ENCODE results near the gene CTNNA3. TPM values are rescaled to one million over a fixed set of nuclear protein-coding genes. Genes with fewer than 3 reads are reported as not detected.

Gene CTNNA3
- total and polyA plus RNA-seq, 2 donors (not counting 3 experiments of a cell fraction or from before 2014, with no cell fraction given) = not detected

DNA sequence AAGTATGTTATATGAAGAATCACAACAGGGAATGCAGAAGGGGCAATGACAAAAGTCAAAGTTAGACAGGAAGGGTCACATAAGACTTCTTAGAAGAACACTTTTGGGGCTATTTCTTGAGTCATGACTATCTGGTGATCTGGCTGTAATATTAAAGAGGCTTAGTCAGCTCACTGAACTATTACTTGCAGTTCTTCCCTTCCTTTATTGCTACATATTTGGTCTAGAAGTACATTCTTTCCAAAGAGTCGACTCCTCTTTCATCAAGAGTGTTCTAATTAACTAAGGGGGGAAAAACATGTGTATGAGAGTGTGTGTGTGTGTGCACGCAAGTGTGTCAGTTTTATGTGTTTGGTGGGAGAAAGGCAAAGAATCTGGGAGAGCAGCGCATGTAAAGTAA lies 1017.5 kb downstream of the CTNNA3 start:
- no peak for DNase-seq (ENCODE audit: low read depth, low spot score)
- Histone ChIP-seq H3K4me2 (ENCODE audit: insufficient read depth, low read length) (no peak overlapping the region), H3K27ac (ENCODE audit: insufficient read depth, low read depth, low read length) (no peak overlapping the region), H3K4me3 (replicated peaks in 1 of 3; ENCODE audit: insufficient read depth in 1 of 3, low read depth in 1 of 3, low read length in 3 of 3) (no peak overlapping the region), H4K20me1 (replicated peaks; ENCODE audit: control insufficient read depth, extremely low read depth, insufficient read depth, low read length) (no peaks in the 10 kb centered on the region), H3K9me1 (replicated peaks; ENCODE audit: control insufficient read depth, extremely low read depth, insufficient read depth, low read length) (no peaks in the 10 kb centered on the region), H3K36me3 (ENCODE audit: control insufficient read depth in 2 of 2, extremely low read depth in 1 of 2, insufficient read depth in 2 of 2, low read length in 2 of 2) (no peaks in the 10 kb centered on the region), H2AFZ (ENCODE audit: low read depth, low read length) (no peak overlapping the region), H3K4me1 (ENCODE audit: control insufficient read depth, extremely low read depth, insufficient read depth, low read length) (no peaks in the 10 kb centered on the region), H3K79me2 (ENCODE audit: control insufficient read depth, insufficient read depth, low read length) (no peaks in the 10 kb centered on the region), H3K9ac (replicated peaks; ENCODE audit: extremely low read depth, insufficient read depth, low read length) (no peak overlapping the region), H3K27me3 (ENCODE audit: control insufficient read depth in 2 of 2, insufficient read depth in 2 of 2, low read length in 2 of 2) (no peaks in the 10 kb centered on the region), H3K9me3 (replicated peaks; ENCODE audit: control insufficient read depth, insufficient read depth, low read length) (peaks cover 2% of the 10 kb centered on the region)
- ChIA-PET POLR2A (no interaction called here), CTCF (no interaction called here)
- no peak for FAIRE-seq
- no TSS peak for BruUV-seq (replicated peaks)
- intact Hi-C loops (cut with micrococcal nuclease) = no loop called here
- TF ChIP-seq JUN (IDR thresholded peaks at IDR 0.05; ENCODE audit: borderline replicate concordance, insufficient read depth, insufficient read length, low read depth) (no peak), POLR2A (IDR thresholded peaks at IDR 0.05; ENCODE audit: low read depth, low read length) (no peak), CTCF (IDR thresholded peaks at IDR 0.05; ENCODE audit: extremely low read depth in 1 of 2, insufficient read depth in 1 of 2, low read depth in 1 of 2, low read length in 2 of 2) (no peak), GATA2 (IDR thresholded peaks at IDR 0.05; ENCODE audit: insufficient read depth, insufficient read length, low read depth, low read length) (no peak), FOS (IDR thresholded peaks at IDR 0.05; ENCODE audit: borderline replicate concordance, insufficient read depth, low read length) (no peak), MYC (IDR thresholded peaks at IDR 0.05; ENCODE audit: low read depth, low read length) (no peak)
- TF ChIP-seq, protein P1, sequence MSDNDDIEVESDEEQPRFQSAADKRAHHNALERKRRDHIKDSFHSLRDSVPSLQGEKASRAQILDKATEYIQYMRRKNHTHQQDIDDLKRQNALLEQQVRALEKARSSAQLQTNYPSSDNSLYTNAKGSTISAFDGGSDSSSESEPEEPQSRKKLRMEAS (IDR thresholded peaks at IDR 0.05; ENCODE audit: insufficient read depth, insufficient read length) = no peak
- dilution Hi-C loops (cut with MboI; ENCODE audit: extremely low pct_ligation_motif_present, low sequenced_read_pairs) = no loop called here
